HepG2 (cell line): ENCODE data around the gene RHBDF2. TPM values are rescaled to one million over a fixed set of nuclear protein-coding genes. Genes with fewer than 3 reads are reported as not detected.
A peak's percentile ranks its signal among the peaks of the same experiment; 100 is the strongest.

ENCODE experiments used
- ARID5B ChIP-seq: IDR thresholded peaks from 2 replicates; pipeline ENCODE4 v1.4.0; 2020; ENCODE audit warnings: mild to moderate bottlenecking, missing genetic modification reagents
- ATF1 ChIP-seq: IDR thresholded peaks from 2 replicates; pipeline ENCODE4 v1.6.1; 2016; ENCODE audit warnings: mild to moderate bottlenecking, control low read depth
- FOXJ3 ChIP-seq: sonication (generic); formaldehyde crosslinking; IDR thresholded peaks from 2 replicates; pipeline ENCODE4 v1.4.0; 2020; ENCODE audit warnings: missing genetic modification reagents, mild to moderate bottlenecking, borderline replicate concordance
- NBN ChIP-seq: fragments of 450-650 bp; conservative IDR thresholded peaks from 2 replicates; pipeline ENCODE4 v1.6.1; 2017
- PLRG1 ChIP-seq: fragments of 450-650 bp; conservative IDR thresholded peaks from 2 replicates; pipeline ENCODE4 v1.6.1; 2016
- POGK ChIP-seq: sonication (generic); formaldehyde crosslinking; conservative IDR thresholded peaks from 2 replicates; pipeline ENCODE4 v1.8.0; 2022; ENCODE audit warnings: mild to moderate bottlenecking, moderate library complexity, missing genetic modification reagents
- ZBTB10 ChIP-seq: sonication (generic); formaldehyde crosslinking; IDR thresholded peaks from 2 replicates; pipeline ENCODE4 v1.4.0; 2020; ENCODE audit warnings: missing genetic modification reagents, borderline replicate concordance
- ZBTB7A ChIP-seq: sonication (generic); formaldehyde crosslinking; IDR thresholded peaks from 2 replicates; pipeline ENCODE4 v1.8.0; 2022; ENCODE audit warnings: mild to moderate bottlenecking, missing genetic modification reagents
- ZNF138 ChIP-seq: sonication (generic); formaldehyde crosslinking; IDR thresholded peaks from 2 replicates; pipeline ENCODE4 v1.5.0; 2020; ENCODE audit warnings: mild to moderate bottlenecking, low read depth, missing genetic modification reagents
- ZNF747 ChIP-seq: sonication (generic); formaldehyde crosslinking; IDR thresholded peaks from 2 replicates; pipeline ENCODE4 v1.8.1; 2023; ENCODE audit warnings: missing genetic modification reagents, mild to moderate bottlenecking, borderline replicate concordance
- ZNF780A ChIP-seq: sonication (generic); formaldehyde crosslinking; IDR thresholded peaks from 2 replicates; pipeline ENCODE4 v1.8.0; 2022; ENCODE audit warnings: mild to moderate bottlenecking, missing genetic modification reagents, moderate library complexity
- ZNF781 ChIP-seq: sonication (generic); formaldehyde crosslinking; IDR thresholded peaks from 2 replicates; pipeline ENCODE4 v1.5.1; 2020; ENCODE audit warnings: borderline replicate concordance, mild to moderate bottlenecking, missing genetic modification reagents; ENCODE audit errors: not compliant biosample characterization
- ZNF839 ChIP-seq: sonication (generic); formaldehyde crosslinking; IDR thresholded peaks from 2 replicates; pipeline ENCODE4 v1.4.0; 2020; ENCODE audit warnings: missing genetic modification reagents, mild to moderate bottlenecking, borderline replicate concordance
- ZSCAN30 ChIP-seq: sonication (generic); formaldehyde crosslinking; IDR thresholded peaks from 2 replicates; pipeline ENCODE4 v1.5.0; 2020; ENCODE audit warnings: mild to moderate bottlenecking, missing genetic modification reagents
- polyA plus RNA-seq, 8 experiments: library from polyadenylated mRNA; depleted of rRNA in 3 of 8; stranded (reverse) in 7 of 8; unstranded in 1 of 8; fragments of >200 nt; fragmentation: Illumina TruSeq in 4 of 8; extraction: Trizol in 4 of 8; gene quantifications; 2 replicates each; pipeline versions ENCODE4 v1.2.1 to v1.2.3, GENCODE V29; 2011 to 2016; ENCODE audit warnings: low read depth in 4 of 8, missing spikeins in 1 of 8, mixed read lengths in 1 of 8; ENCODE audit not compliant: insufficient read depth in 1 of 8
- total RNA-seq, 5 experiments: library from RNA; depleted of rRNA; stranded (reverse); fragments of >200 nt; fragmentation: Illumina TruSeq; extraction: Trizol; gene quantifications; 2 replicates each; pipeline ENCODE4 v1.2.3, GENCODE V29; 2016; ENCODE audit warnings: low read depth in 1 of 5
- TF ChIP-seq, protein P1 (sequence below): sonication (generic); formaldehyde crosslinking; IDR thresholded peaks from 2 replicates; pipeline ENCODE4 v1.4.0; 2020; ENCODE audit warnings: mild to moderate bottlenecking, missing genetic modification reagents
- TF ChIP-seq, protein P2 (sequence below), 2 experiments: fragments of 450-650 bp in 1 of 2; sonication (generic) in 1 of 2; formaldehyde crosslinking; IDR thresholded peaks; 2 replicates each; pipeline versions ENCODE4 v1.5.0 to v1.8.0; 2020 to 2022; ENCODE audit warnings: mild to moderate bottlenecking in 1 of 2, missing genetic modification reagents in 1 of 2

Gene RHBDF2
- total and polyA plus RNA-seq, 2 of the 13 experiments (the other 11 are each of a cell fraction or from before 2014, with no cell fraction given): 7.8 to 24.2 TPM

- TF ChIP-seq ZBTB7A (CRISPR knock-in tag) (0 out of 2 replicates have a peak, but pooled peaks have one; percentile 6), ZNF780A (CRISPR knock-in tag) (no peak), ZNF839 (CRISPR knock-in tag) (0 out of 2 replicates have a peak, but pooled peaks have one; percentile 24), POGK (CRISPR knock-in tag) (peak; percentile 66; the same call in 1 of the 2 replicates), PLRG1 (no peak), ZNF747 (CRISPR knock-in tag) (no peak), FOXJ3 (no peak), ZNF781 (CRISPR knock-in tag) (peak; percentile 9), ARID5B (CRISPR knock-in tag) (peak; percentile 19; the same call in 1 of the 2 replicates), ZSCAN30 (CRISPR knock-in tag) (no peak), ZBTB10 (no peak), ZNF138 (CRISPR knock-in tag) (peak; percentile 86; the same call in 1 of the 2 replicates), NBN (no peak), ATF1 (no peak)
- TF ChIP-seq, protein P1, sequence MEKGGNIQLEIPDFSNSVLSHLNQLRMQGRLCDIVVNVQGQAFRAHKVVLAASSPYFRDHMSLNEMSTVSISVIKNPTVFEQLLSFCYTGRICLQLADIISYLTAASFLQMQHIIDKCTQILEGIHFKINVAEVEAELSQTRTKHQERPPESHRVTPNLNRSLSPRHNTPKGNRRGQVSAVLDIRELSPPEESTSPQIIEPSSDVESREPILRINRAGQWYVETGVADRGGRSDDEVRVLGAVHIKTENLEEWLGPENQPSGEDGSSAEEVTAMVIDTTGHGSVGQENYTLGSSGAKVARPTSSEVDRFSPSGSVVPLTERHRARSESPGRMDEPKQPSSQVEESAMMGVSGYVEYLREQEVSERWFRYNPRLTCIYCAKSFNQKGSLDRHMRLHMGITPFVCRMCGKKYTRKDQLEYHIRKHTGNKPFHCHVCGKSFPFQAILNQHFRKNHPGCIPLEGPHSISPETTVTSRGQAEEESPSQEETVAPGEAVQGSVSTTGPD: no peak
- TF ChIP-seq, protein P2, sequence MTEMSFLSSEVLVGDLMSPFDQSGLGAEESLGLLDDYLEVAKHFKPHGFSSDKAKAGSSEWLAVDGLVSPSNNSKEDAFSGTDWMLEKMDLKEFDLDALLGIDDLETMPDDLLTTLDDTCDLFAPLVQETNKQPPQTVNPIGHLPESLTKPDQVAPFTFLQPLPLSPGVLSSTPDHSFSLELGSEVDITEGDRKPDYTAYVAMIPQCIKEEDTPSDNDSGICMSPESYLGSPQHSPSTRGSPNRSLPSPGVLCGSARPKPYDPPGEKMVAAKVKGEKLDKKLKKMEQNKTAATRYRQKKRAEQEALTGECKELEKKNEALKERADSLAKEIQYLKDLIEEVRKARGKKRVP (CRISPR knock-in tag; IDR thresholded peaks at IDR 0.05): peak in 1 of 2 experiments; percentile 25; a peak in 1 of 4 replicates
Observed at GRCh38 chr17:76501018-76501826, at the start of gene RHBDF2 (continued).
